SU-DHL-6 (cell line): ENCODE data around the gene RGL3.

Experiments used
- EZH2phosphoT487 ChIP-seq: fragments of 200-600 bp; sonication (generic), shearing (Covaris generic); conservative IDR thresholded peaks from 2 replicates; pipeline ENCODE4 v1.6.1; 2018; ENCODE audit warnings: mild to moderate bottlenecking, antibody characterized with exemption, low read length, moderate library complexity, mixed read lengths
- TF ChIP-seq, protein P1 (sequence below): fragments of 200-600 bp; sonication (generic); IDR thresholded peaks from one replicate; pipeline ENCODE4 v1.5.1; 2017; ENCODE audit warnings: antibody characterized with exemption, mild to moderate bottlenecking, low read length, moderate library complexity; ENCODE audit not compliant: insufficient read depth, poor library complexity, severe bottlenecking

DNA sequence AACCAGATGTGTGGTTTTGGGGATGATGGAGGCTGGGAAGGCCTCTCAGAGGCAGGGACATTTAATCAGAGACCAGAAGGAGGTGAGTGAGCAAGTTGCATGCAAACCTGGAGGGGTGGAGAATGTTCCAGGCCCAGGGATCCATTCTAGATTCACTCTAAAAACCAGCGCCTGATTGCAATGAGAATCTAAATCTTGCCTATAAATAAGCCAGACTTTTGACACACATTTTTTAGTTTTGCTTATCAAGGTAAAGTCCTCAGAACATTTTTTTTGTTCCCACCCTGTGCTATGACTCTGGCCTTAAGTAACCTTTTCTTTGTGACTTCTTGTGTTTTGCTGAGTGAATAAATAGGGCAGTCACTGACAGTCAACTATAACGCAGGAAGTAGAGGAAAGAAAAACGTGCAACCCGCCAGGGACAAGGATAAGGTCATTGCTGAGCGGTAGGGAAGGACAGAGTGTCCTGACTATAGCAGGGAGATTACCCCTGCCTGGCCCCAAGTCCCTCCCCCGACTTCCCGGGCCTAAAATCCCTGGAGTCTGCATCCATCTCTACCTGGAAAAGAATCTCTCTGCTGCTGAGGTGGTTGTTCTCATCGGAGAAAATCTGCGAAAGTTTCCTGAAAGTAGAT, 14.4 kb downstream of the RGL3 start:
- TF ChIP-seq, protein P1, sequence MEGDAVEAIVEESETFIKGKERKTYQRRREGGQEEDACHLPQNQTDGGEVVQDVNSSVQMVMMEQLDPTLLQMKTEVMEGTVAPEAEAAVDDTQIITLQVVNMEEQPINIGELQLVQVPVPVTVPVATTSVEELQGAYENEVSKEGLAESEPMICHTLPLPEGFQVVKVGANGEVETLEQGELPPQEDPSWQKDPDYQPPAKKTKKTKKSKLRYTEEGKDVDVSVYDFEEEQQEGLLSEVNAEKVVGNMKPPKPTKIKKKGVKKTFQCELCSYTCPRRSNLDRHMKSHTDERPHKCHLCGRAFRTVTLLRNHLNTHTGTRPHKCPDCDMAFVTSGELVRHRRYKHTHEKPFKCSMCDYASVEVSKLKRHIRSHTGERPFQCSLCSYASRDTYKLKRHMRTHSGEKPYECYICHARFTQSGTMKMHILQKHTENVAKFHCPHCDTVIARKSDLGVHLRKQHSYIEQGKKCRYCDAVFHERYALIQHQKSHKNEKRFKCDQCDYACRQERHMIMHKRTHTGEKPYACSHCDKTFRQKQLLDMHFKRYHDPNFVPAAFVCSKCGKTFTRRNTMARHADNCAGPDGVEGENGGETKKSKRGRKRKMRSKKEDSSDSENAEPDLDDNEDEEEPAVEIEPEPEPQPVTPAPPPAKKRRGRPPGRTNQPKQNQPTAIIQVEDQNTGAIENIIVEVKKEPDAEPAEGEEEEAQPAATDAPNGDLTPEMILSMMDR, result no peak
- no peak for TF ChIP-seq EZH2phosphoT487
